AG08395 (cell line): ENCODE results near the gene LHFPL2.
"Not testable (repeated sequence)": the region's sequence is repeated elsewhere in the genome, so short reads cannot be mapped to it uniquely, and the experiment has no call there.

Experiments used
- DNase-seq: peaks from one replicate; pipeline ENCODE4 v3.0.0; 2012; ENCODE audit warnings: mixed read lengths, low spot score

Gene LHFPL2

DNA sequence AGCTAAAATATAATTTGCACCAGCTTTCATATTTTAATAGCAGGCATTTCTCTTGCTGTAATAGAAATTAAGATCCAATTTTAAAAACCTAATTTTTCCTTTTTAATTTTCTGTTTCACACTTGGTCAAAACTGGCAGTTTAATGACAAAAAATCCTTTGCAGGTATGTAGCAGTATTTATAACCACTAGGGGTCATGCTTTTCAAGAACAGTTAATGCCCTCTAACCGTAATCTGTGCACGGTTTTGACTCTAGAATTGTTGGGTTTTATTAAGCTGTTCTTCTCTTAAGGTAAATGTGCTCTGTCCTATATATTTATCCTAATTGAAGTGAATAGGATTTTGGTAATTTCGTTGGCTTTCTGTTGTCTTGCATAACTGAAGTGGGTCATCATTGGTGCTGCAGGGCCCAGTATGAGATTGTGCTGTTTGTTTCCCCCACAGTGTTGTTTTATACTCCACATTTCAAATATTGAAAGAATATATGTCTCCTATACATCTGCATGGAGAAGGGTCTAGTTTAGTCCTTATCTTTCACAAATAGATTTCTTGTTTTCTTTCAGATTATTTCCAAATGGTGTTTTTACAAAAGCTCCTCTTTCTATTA lies 180.7 kb downstream of the LHFPL2 start:
- peak; percentile 54 for DNase-seq

DNA sequence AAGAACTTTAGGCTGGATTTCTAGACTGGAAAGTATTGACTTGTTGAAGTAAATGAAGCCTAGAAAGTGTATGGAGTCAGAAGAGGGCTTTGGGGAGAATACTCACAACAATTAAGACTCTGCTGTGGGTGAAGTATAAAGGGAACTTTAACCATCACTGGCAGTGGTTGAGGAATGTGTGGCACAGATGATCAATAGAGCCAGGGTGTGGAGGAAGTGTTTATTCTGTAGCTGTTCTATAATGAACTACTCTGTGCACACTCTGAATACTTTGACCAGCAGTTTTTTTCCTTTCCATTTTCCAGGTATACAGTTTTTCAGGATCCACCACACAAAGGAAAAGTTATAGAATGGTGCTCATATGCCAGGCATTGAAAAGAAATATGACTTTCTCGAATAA lies 181.4 kb downstream of the LHFPL2 start:
- DNase-seq, result no peak

DNA sequence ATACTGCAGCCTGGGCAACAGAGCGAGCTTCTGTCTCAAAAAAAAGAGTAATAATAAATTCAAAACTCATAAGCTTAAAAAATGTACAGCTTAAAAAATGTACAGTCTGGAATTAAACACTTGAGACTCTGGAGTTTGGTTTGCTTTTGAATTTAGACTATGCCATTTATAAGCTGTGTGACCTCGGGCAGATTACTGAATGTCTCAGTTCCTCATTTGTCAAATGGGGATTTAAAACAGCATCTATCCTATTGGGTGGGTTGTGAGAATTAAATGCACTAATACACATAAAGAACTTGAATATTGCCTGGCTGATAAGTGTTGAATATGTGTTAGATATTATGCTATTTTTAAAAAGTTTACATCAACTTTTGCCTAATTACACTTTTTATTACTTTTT lies 189.7 kb downstream of the LHFPL2 start:
- no peak for DNase-seq

DNA sequence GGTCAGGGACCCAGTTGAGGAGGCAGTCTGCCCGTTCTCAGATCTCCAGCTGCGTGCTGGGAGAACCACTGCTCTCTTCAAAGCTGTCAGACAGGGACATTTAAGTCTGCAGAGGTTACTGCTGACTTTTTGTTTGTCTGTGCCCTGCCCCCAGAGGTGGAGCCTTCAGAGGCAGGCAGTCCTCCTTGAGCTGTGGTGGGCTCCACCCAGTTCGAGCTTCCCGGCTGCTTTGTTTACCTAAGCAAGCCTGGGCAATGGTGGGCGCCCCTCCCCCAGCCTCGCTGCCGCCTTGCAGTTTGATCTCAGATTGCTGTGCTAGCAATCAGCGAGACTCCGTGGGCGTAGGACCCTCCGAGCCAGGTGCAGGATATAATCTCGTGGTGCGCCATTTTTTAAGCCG lies 191.1 kb downstream of the LHFPL2 start:
- DNase-seq, result not testable (repeated sequence)

DNA sequence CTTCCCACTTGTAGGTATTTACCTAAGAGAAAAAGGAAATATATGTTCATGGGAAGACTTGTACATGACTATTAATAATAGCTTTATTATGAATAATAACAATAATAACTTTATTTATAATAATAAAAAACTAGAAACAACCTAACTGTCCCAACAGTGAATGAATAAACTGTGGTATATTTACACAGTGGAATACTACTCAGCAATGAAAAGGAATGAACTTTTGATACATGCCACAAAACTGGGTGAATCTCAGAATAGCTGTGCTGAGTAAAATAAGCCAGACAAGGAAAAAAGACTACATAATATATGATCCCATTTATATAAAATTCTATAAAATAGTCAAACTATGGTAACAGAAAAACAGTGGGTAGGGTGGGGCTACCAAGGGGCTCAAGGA lies 199.5 kb downstream of the LHFPL2 start:
- DNase-seq, result no peak

DNA sequence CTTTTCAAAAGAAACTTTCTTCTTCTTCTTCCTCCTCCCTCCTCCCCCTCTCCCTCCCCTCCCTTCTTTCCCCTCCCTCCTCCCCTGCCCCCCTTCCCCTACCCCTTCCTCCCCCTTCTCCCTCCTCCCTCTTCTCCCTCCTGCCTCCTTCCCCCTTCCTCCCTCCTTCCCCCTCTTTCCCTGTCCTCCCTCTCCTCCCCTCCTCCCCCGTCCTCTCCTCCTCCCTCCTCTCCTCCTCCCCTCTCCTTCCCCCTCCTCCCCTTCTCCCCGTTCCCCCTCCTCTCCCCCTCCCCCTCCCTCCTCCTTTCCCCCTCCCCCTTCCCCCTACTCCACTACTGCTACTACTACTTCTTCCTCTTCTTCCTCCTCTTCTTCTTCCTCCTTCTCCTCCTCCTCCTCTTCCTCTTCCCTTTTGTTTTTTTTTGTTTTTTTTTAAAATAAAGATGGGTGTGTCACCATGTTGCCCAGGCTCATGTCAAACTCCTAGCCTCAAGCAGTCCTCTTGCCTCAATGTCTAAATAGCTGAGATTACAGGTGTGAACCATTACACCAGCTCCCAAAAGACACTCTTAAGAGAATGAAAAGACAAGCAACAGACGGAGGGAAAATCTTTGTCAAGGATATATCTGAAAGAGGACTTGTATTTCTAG lies 200.7 kb downstream of the LHFPL2 start:
- DNase-seq, result no peak
